Adipocyte (in vitro differentiated cells): Measurements from ENCODE around the gene CCZ1.
"Not testable (repeated sequence)": the region's sequence is repeated elsewhere in the genome, so short reads cannot be mapped to it uniquely, and the experiment has no call there.

Source experiments
- DNase-seq: peaks from one replicate; pipeline ENCODE4 v3.0.0-alpha.2; 2015; ENCODE audit warnings: low read depth
- H3K27me3 ChIP-seq: replicated peaks from 2 replicates; pipeline ENCODE4 v1.7.0; 2013; ENCODE audit warnings: mild to moderate bottlenecking, low read length, moderate library complexity; ENCODE audit not compliant: control insufficient read depth, insufficient read depth
- H3K36me3 ChIP-seq: 2 replicates; pipeline ENCODE4 v1.7.0; 2013; ENCODE audit warnings: low read length, mild to moderate bottlenecking, moderate library complexity; ENCODE audit not compliant: control insufficient read depth, insufficient read depth, severe bottlenecking
- H3K4me1 ChIP-seq: 2 replicates; pipeline ENCODE4 v1.7.0; 2013; ENCODE audit warnings: mild to moderate bottlenecking, low read length, moderate library complexity; ENCODE audit not compliant: control insufficient read depth, insufficient read depth
- H3K4me3 ChIP-seq: 2 replicates; pipeline ENCODE4 v1.7.0; 2013; ENCODE audit warnings: mild to moderate bottlenecking, low read length, moderate library complexity
- H3K9ac ChIP-seq: 2 replicates; pipeline ENCODE4 v1.7.0; 2013; ENCODE audit warnings: mild to moderate bottlenecking, low read length, moderate library complexity
- H3K9me3 ChIP-seq: 2 replicates; pipeline ENCODE4 v1.7.0; 2013; ENCODE audit warnings: mild to moderate bottlenecking, low read length, moderate library complexity; ENCODE audit not compliant: control insufficient read depth

Gene CCZ1

DNA sequence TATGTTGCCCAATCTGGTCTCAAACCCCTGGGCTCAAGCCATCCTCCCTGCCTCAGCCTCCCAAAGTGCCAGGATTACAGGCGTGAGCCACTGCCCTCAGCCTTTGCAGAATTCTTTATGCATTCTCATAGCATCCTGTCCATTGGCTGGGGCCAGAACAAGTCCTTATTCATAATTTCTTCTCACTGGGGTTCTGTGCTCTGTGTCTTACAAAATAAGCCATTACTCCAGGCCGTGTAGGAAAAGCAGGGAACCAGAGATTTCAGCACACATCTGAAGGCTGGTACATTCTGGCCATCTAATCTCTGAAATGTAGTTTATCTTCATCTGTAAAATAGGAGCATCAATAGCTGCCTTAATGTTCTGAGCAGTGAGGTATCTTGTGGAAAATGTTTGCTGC lies 28.2 kb upstream of the CCZ1 start:
- Histone ChIP-seq H3K9me3 (peaks cover 7% of the 10 kb centered on the region), H3K27me3 (peaks cover 4% of the 10 kb centered on the region), H3K4me1 (no peaks in the 10 kb centered on the region), H3K4me3 (no peak overlapping the region), H3K36me3 (no peaks in the 10 kb centered on the region), H3K9ac (no peak overlapping the region)
- DNase-seq = no peak

DNA sequence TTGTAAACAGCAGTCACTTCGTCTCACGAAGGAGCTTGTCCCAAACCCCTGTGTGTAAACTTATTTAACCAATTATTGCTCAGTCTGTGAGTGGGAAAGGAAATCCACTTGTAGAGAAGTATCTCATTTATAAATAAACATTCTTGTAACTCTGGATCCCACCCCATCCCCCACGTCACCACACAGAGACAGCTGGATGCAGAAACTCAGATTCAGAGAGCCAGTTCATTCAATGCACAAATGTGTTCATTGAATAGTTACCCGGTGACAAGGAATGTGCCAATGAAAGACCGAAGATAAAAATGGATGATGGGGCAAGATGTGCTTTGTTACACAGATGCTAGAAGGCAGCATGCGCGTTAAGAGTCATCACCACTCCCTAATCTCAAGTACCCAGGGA lies 26.2 kb upstream of the CCZ1 start:
- Histone ChIP-seq H3K36me3 (no peaks in the 10 kb centered on the region), H3K4me3 (no peak overlapping the region), H3K9ac (no peak overlapping the region), H3K27me3 (no peaks in the 10 kb centered on the region), H3K9me3 (peaks cover 3% of the 10 kb centered on the region), H3K4me1 (no peaks in the 10 kb centered on the region)
- DNase-seq = no peak

DNA sequence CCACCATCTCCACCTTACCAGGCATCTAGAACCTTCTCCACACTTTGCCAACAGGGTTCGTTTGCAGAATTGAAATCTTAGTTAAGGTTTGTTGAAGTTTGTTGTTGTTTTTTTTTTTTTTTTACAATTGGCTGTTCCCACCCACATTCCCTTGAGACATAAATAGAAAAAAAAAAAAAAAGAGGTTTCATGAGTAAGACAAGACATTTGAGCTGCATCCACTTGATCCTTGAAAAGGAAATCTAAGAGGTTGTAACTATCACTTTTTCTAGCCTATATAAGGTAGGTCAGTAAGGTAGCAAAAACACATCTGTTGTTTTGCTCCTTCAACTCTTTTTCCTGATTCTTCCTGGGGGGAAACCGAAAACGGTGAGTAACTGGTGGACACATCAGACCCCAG lies 18.9 kb upstream of the CCZ1 start:
- DNase-seq, H3K9ac ChIP-seq, H3K4me1 ChIP-seq, H3K4me3 ChIP-seq, H3K36me3 ChIP-seq, H3K27me3 ChIP-seq, H3K9me3 ChIP-seq: not testable (repeated sequence)

DNA sequence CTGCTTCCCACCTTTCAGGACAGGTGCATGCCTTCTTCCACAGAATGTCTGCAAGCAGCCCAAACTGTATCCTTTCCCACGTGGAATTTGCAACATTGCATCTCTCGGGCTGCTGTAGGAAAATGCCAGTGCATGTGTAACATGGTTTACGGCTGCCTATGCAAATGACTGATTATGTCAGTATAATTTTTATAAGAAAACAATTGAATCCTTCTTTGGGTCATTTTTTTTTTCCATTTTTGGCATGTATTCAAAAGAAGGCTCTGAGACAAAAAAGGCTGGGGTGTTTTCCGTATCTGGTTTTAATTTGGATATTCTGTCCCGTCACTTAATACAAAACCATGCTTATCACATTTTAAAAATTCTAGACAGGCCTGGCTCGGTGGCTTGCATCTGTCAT lies 18.4 kb upstream of the CCZ1 start:
- H3K9me3 ChIP-seq, DNase-seq, H3K27me3 ChIP-seq, H3K4me3 ChIP-seq, H3K36me3 ChIP-seq, H3K9ac ChIP-seq, H3K4me1 ChIP-seq: not testable (repeated sequence)

DNA sequence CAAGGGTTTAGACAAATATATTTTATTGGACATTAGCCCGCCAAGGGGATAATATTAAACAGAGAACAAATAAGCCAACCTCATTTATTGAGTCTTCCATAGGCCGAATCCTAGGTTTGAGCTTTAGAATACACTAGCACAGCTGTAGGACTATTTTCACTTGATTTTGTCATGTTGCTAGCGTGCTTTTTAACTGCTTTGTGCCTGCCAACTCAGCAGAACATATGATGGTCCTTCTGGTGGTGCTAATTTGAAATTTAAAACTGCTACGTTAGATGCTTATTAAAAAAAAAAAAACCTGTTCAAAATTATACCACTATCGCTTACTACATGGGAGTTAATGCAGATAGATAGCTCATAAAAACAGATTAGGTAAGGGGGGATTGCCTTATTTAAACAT lies 14.1 kb upstream of the CCZ1 start:
- not testable (repeated sequence) for H3K9me3 ChIP-seq, DNase-seq, H3K36me3 ChIP-seq, H3K9ac ChIP-seq, H3K4me3 ChIP-seq, H3K27me3 ChIP-seq, H3K4me1 ChIP-seq

DNA sequence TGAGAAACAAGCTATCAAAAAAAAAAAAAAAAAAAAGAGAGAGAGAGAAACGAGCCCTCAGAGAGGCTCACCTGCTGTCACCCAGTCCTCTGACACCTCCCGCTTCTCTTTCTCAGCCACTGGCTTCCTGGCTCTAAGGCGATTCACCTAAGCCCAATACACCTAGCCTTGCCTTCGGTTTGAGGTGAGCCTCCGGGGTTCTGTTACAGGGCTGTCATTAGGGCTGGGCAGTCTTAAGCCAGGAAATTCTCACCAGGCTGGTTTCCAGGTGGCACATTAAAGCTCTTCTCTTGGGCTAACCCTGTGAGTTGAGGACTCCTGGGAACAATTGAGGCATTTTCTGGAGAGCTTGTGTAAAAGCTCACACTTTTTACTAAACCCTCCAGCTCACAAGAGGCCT lies 10.5 kb upstream of the CCZ1 start:
- H3K9ac ChIP-seq, H3K27me3 ChIP-seq, DNase-seq: not testable (repeated sequence)

DNA sequence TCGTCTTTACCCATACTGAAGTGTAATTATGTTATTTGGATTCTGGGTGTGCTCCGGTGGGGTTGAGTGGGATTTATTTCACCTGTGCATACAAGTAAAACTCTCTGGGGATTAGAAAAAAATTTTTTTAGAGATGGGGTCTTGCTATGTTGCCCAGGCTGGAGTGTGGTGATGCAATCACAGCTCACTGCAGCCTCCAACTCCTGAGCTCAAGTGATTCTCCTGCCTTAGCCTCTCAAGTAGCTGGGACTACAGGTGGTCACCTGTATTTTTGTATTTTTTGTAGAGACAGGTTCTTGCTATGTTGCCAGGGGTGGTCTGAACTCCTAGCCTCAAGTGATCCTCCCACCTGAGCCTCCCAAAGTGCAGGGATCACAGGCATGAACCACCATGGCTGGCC lies 8.3 kb upstream of the CCZ1 start:
- not testable (repeated sequence) for H3K4me3 ChIP-seq

More for the DNA sequence above, 10.5 kb upstream of the CCZ1 start:
- not testable (repeated sequence) for H3K9me3 ChIP-seq, H3K4me1 ChIP-seq, H3K4me3 ChIP-seq, H3K36me3 ChIP-seq

DNA sequence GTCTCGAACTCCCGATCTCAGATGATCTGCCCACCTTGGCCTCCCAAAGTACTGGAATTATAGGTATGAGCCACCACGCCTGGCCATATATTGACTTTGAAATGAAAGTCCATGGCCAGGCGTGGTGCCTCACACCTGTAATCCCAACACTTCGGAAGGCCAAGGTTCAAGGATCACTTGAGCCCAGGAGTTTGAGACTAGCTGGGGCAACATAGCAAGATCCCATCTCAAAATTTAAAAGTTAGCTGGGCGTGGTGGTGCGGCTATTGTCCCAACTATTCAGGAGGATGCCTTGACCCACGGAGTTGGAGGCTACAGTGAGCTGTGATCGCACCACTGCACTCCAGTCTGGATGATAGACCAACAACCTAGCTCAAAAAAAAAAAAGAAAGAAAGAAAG lies 6.0 kb upstream of the CCZ1 start:
- H3K9ac ChIP-seq = no peak overlapping the region
- H3K9me3 ChIP-seq = no peaks in the 10 kb centered on the region
- H3K4me1 ChIP-seq = no peaks in the 10 kb centered on the region
- H3K27me3 ChIP-seq = no peaks in the 10 kb centered on the region
- H3K36me3 ChIP-seq = no peaks in the 10 kb centered on the region
- no peak for DNase-seq
- no peak overlapping the region for H3K4me3 ChIP-seq

More for the DNA sequence above, 8.3 kb upstream of the CCZ1 start:
- H3K9me3 ChIP-seq, H3K27me3 ChIP-seq, DNase-seq, H3K36me3 ChIP-seq, H3K4me1 ChIP-seq, H3K9ac ChIP-seq: not testable (repeated sequence)

DNA sequence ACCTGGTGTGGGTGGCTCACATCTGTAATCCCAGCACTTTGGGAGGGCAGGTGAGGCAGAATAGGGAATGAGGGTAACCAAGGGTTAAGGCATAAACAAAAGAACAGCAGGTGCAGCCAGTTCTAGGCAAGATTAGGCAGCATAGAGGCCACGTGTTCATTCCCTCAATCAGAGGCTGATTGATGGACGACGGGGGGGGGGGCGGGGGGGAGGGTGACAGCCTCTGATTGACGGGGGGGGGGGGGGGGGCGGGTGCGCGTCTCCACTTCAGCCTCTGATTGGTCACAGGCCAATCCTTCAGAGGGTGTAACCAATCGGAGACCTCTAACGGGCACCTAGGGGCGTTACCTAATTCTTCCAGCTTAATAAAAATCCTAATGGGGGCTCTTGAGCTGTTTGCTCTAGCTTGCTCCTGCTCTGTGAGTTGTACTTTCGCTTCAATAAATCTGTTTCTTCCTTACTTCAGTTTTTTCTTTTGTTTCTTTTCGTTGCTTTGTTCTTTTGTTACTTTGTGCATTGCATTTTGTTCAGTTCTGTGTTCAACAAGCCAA lies 1.1 kb upstream of the CCZ1 start:
- not testable (repeated sequence) for H3K9me3 ChIP-seq, H3K4me1 ChIP-seq, H3K27me3 ChIP-seq, H3K36me3 ChIP-seq, H3K9ac ChIP-seq, DNase-seq, H3K4me3 ChIP-seq

DNA sequence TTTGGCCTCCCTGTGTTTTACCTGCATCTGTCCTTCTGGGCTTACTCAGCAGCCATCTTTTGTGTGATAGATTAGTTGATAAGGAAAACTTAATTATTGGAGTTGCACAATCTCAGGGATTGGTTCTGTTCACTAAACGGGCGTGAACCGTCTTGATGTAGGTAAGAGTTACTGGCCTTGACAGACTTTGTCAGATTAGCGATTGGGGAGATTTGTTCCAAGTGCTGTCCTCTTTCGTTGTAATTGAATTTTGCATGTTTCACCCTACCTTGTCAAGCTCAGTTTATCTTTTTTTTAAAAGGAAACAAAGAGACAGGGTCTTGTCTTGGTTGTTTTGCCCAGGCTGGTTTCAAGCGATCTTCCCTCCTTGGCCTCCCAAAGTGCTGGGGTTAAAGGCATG lies 4.5 kb downstream of the CCZ1 start:
- not testable (repeated sequence) for H3K27me3 ChIP-seq, H3K36me3 ChIP-seq, DNase-seq, H3K4me1 ChIP-seq, H3K9me3 ChIP-seq, H3K9ac ChIP-seq, H3K4me3 ChIP-seq

DNA sequence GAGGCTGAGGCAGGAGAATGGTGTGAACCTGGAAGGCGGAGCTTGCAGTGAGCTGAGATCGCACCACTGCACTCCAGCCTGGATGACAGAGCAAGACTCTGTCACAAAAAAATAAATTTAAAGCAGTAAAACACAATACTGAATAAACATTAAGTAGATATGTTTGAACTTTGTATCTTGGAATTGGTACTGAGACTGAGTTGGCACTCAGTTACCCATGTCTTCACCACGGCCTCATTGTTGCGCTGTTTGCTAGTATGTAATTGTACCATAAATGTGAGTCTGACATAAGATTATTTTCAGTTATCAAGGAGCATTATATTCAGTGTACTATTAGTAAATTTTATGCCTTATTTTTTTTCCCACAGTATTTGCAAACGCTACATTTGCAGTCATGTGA lies 6.2 kb downstream of the CCZ1 start:
- H3K27me3 ChIP-seq, DNase-seq, H3K9ac ChIP-seq: not testable (repeated sequence)

DNA sequence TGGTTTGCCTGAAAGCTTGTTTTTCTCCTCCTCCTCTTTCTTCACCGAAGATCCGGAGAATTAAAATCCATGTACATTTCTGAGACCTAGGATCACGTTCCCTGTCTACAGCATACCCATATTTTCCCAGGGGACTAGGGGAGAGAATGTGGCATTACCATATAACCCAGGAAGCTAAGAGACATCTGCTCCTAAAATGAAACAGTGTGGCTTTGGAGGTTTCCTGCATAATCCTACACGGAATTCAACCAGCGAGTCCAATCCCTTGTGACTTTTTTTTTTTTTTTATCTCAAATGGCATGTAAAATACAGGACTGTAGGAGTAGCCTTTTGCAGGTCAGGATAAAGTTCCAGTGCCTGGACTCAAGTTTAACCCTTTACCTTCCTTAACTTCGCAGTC lies 10.3 kb downstream of the CCZ1 start:
- H3K4me1 ChIP-seq, DNase-seq, H3K9ac ChIP-seq, H3K4me3 ChIP-seq, H3K9me3 ChIP-seq, H3K27me3 ChIP-seq: not testable (repeated sequence)
- peaks cover 11% of the 10 kb centered on the region for H3K36me3 ChIP-seq

More for the DNA sequence above, 6.2 kb downstream of the CCZ1 start:
- H3K36me3 ChIP-seq, H3K9me3 ChIP-seq, H3K4me1 ChIP-seq, H3K4me3 ChIP-seq: not testable (repeated sequence)
